ENCODE data around the gene TNFAIP2.

The TNFAIP2 gene

GRCh38 chr14:103122585-103122946, 695 bp upstream of the TNFAIP2 start:
- no peak for DNase-seq (ENCODE audit: low read depth, low spot score)

DNA sequence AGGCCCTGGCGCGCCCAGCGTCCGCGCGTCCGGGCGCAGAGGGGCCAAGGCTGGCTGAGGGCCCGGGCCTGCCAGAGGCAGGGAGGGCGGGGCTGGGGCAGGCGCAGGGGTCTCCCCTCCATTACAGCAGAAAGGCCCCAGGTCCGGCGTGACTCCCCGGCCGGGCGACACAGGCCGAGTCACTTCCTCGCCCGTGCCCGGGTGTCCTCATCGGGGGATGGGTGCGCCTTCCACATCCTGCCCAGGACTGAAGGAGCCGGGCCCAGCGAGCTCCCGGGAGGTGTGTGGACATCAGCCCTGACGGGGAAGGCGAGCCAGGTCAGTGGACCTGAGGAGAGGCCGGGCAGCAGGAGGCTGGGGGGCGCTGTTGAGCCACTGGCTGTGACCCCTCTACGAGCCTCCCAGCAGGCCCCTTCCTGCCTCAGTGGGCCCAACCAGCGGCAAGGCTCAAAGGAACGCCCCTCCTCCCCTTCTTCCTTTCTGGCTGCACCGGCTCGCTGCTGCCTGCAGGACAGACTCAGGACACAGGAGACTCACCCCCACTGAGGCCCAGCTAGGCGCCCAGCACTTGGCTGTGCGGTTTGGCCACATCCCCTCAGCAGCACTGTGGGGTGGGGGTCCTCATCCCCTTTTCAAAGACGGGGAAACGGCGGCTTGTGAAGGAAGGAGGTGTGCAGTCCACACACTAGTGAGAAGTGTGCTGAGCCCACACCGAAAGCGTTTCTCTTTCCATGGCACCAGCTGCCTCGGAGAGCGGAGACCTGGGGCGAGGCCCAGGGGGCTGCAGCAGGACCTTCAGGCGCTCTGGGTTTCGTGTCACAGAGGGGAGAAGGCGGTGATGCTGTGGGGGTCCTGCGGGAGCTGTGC, 606 bp downstream of the TNFAIP2 start:
- no peak for DNase-seq (ENCODE audit: low read depth, low spot score)

GRCh38 chr14:103124501-103125001, 1.3 kb downstream of the TNFAIP2 start:
- no peak for DNase-seq (ENCODE audit: low read depth, low spot score)

GRCh38 chr14:103125098-103126070, 2.1 kb downstream of the TNFAIP2 start:
- no peak for DNase-seq (ENCODE audit: low read depth, low spot score)

- no peak for DNase-seq (ENCODE audit: low read depth, low spot score)
These were observed 3.0 kb downstream of the TNFAIP2 start for GRCh38 chr14:103126088-103126872.

DNA sequence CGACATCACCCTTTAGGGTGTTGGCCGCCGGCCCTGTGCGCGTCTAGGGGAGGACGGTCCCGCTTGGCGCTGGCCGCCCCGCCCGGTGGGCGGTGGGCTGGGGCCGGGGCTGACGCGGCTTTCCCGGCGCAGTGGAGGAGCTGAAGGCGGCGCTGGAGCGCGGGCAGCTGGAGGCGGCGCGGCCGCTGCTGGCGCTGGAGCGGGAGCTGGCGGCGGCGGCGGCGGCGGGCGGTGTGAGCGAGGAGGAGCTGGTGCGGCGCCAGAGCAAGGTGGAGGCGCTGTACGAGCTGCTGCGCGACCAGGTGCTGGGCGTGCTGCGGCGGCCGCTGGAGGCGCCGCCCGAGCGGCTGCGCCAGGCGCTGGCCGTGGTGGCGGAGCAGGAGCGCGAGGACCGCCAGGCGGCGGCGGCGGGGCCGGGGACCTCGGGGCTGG, 3.6 kb downstream of the TNFAIP2 start:
- no peak for DNase-seq (ENCODE audit: low read depth, low spot score)

DNA sequence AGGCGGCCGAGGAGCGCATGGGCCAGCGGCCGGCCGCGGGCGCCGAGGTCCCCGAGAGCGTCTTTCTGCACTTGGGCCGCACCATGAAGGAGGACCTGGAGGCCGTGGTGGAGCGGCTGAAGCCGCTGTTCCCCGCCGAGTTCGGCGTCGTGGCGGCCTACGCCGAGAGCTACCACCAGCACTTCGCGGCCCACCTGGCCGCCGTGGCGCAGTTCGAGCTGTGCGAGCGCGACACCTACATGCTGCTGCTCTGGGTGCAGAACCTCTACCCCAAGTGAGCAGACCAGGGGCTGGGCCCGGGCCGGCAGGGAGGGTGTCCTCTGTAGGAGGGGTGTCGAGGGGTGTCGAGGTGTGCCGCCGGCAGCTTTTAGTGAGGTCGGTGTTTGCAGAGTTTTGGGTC, 4.1 kb downstream of the TNFAIP2 start:
- no peak for DNase-seq (ENCODE audit: low read depth, low spot score)

DNA sequence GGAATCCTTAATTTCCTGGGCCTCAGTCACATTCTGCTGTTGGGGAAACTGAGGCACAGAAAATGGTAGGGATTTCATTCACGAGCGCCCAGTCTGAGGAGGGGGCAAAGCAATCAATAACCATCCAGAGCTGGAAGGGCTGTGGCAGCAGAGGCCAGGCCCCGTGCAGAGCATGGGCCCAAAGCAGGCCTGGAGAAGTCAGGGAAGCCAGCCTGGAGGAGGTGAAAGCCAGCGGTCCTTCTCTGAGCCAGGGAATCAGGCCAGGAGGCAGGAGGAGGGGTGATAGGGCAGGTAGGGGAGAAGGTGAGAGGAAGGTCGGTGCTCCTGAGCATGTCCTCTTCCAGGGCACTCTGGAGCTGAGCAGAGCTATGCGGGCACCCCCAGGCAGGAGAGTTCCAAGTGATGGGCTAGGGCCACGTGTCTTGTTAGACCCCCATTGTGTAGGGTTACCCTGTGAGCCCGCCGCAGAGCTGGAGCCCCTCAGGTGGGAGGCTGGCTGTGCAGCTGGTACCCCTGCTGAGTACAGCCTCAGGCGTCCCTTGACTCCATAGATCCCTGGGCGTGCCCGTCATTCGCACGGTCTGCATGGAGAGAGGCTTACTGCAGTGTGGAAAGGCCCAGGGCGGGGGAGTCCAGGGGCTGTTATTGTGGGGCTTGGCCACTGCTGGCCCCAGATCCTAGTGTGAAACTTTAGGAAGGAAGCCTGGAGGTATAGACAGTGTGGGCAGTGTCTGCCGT, 4.8 kb downstream of the TNFAIP2 start:
- no peak for DNase-seq (ENCODE audit: low read depth, low spot score)

GRCh38 chr14:103128631-103129300, 5.5 kb downstream of the TNFAIP2 start:
- DNase-seq (ENCODE audit: low read depth, low spot score) = no peak

GRCh38 chr14:103129301-103130016, 6.2 kb downstream of the TNFAIP2 start:
- no peak for DNase-seq (ENCODE audit: low read depth, low spot score)

DNA sequence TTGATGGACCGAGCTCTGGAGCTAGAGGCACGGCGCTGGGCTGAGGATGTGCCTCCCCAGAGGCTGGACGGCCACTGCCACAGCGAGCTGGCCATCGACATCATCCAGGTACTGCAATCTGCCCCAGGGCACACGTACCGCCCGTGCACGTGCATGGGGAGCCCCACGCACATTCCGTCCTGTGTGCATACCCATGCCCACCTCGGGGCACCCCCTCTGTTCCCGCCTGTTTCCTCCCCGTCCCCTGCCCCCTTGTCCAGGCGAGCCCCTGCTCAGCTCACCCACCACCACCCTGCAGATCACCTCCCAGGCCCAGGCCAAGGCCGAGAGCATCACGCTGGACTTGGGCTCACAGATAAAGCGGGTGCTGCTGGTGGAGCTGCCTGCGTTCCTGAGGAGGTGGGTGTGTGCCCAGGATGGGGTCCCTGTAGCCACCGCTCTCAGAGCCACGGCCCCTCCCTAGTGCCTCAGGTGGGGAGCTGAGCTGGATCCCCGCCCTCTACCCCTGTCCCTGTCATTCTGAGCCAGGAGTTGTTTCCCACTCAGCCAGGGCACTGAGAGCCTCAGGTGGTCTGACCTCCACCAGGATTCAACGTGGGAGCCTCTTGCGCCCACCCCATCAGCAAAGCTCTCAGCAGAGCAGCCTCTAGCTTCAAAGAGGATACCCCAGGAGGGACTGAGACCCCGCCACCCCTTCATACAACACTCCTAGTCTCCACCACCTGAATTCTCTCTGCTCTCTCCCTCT, 6.9 kb downstream of the TNFAIP2 start:
- DNase-seq (ENCODE audit: low read depth, low spot score) = no peak

- DNase-seq (ENCODE audit: low read depth, low spot score) = no peak
These were observed 7.7 kb downstream of the TNFAIP2 start for GRCh38 chr14:103130965-103131364.

GRCh38 chr14:103131580-103131979, 8.3 kb downstream of the TNFAIP2 start:
- DNase-seq (ENCODE audit: low read depth, low spot score) = no peak

GRCh38 chr14:103132381-103133209, 9.3 kb downstream of the TNFAIP2 start:
- DNase-seq (ENCODE audit: low read depth, low spot score) = no peak

GRCh38 chr14:103133210-103134140, 10.2 kb downstream of the TNFAIP2 start:
- DNase-seq (ENCODE audit: low read depth, low spot score) = no peak

DNA sequence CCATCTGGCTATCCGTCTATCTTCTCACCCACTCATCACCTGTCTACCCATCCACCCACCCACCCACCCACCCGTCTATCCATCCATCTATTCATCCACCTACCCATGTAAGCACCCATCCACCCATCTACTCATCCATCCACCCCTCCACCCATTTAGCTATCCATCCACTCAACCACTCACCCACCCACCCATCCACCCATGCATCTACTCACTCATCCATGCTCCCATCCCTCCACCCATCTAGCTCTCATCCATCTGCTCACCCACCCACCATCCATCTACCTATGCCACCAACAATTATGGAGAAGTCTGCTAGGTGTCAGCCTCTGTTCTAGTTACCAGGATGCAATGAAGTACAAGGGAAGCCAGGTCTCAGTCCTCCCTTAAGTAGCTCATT, 11.1 kb downstream of the TNFAIP2 start:
- DNase-seq (ENCODE audit: low read depth, low spot score) = no peak

GRCh38 chr14:103134919-103135318, 11.7 kb downstream of the TNFAIP2 start:
- DNase-seq (ENCODE audit: low read depth, low spot score) = no peak

Measured in activated naive CD8-positive, alpha-beta T cell treated with anti-CD3 and anti-CD28 coated beads, Interleukin-2, amount 50 U/mL, for 16 hours (primary cell).